HUDEP-2 (cell line): ENCODE data around the gene DOK7.
A peak's percentile ranks its signal among the peaks of the same experiment; 100 is the strongest.

Experiments
- DNase-seq, 76 experiments: peaks; one replicate each; lab custom pipeline; 2025; ENCODE audit not compliant: unreplicated experiment in 76 of 76; lab: John Stamatoyannopoulos, UW

Gene DOK7

DNA sequence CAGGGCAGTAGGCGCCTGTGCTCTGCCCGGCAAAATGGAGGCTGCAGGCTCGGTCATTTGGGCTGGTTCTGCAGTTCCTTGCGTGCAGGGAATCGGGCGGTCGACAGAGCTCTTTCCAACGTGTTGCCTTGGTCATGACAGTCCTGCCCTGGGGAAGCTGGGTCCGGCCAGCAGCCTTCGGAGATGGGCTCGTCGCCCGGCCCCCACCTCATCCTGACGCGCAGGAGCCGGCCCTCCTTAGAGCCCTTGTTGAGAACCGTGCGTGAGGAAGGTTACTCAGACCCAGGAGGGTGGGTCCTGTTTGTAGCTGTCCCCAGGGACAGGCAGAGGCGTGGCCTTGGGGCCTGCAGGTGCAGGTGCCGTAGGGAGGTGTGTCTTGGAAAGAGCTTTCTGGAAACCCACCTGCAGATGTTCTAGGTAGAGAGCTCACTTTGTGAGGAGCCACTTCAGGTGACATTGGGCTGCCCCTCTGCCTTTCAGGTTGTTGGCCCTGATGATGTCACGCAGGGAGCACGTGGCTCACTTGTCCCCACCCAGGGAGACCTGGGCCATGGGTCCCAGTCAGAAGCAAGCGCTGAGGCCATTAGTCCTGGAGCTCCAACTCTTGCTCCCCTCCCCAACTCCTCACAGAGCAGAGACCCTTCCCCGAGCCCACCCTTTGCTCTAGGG is 36.5 kb upstream of the DOK7 start:
- DNase-seq = no peak

- no peak for DNase-seq
Measured at GRCh38 chr4:3427134-3427476, 36.0 kb upstream of the DOK7 start.

DNA sequence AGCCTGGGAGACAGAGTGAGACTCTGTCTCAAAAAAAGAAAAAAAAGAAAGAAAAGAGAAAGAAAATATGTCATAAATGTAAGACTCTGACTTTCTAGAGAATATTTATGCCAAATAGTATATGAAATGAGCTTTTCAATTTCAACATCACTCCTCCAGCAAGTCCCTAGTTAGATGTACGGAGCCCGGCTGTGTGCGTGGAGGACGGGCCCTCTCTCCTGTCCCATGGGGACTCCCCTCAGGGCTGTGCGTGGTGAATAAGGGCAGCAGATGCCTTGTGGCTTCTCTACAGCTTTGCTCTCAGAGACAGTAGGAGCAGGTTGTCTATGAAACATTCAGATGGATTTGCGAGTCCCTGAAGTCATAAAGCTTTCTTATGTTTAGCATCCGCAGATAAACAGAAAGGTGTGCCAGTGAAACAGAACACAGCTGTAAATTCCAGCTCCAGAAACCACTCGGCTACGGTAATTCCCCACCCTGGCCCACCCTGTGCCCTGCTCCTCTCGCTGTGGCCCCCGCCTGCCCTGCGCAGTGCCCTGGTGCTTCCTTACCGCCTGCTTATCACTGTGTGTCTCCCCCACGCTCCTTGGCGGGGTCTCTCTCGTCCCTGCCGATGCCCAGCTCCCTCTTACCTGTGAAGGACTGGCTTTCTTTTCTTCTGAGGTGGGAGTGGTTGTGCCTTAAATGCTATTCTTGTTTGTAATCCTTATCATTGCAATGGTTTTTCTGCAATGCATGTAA is 35.2 kb upstream of the DOK7 start:
- no peak for DNase-seq

DNA sequence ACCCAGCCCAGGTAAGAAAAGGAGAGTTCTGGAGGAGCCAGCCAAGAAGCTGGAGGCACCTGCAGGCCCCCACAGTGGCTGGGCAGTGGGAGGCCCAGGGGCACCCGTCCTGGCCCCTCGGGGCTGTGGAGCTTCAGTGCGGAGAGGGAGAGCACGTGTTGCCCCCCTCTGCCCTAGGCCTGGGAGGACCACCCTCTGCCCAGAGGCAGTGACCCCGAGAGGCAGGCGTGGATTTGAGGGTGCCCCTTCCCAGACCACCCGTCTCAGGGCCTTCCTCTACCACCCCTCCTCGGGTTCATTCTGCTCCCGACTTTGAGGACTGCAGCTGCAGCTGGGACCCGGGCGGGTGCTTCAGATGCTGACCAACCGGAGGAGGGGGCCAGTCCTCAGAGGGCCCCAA is 33.5 kb upstream of the DOK7 start:
- DNase-seq = no peak

DNA sequence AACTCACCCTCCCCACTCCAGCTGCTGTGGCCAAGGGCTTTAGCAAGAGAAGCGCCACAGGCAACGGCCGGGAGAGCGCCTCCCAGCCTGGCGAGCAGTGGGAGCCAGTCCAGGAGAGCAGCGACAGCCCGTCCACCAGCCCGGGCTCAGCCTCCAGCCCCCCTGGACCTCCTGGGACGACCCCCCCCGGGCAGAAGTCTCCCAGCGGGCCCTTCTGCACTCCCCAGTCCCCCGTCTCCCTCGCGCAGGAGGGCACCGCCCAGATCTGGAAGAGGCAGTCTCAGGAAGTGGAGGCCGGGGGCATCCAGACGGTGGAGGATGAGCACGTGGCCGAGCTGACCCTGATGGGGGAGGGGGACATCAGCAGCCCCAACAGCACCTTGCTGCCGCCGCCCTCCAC is 32.6 kb upstream of the DOK7 start:
- no peak for DNase-seq

GRCh38 chr4:3431446-3431993 is 31.6 kb upstream of the DOK7 start:
- no peak for DNase-seq

GRCh38 chr4:3432381-3432790 is 30.7 kb upstream of the DOK7 start:
- DNase-seq = no peak

DNA sequence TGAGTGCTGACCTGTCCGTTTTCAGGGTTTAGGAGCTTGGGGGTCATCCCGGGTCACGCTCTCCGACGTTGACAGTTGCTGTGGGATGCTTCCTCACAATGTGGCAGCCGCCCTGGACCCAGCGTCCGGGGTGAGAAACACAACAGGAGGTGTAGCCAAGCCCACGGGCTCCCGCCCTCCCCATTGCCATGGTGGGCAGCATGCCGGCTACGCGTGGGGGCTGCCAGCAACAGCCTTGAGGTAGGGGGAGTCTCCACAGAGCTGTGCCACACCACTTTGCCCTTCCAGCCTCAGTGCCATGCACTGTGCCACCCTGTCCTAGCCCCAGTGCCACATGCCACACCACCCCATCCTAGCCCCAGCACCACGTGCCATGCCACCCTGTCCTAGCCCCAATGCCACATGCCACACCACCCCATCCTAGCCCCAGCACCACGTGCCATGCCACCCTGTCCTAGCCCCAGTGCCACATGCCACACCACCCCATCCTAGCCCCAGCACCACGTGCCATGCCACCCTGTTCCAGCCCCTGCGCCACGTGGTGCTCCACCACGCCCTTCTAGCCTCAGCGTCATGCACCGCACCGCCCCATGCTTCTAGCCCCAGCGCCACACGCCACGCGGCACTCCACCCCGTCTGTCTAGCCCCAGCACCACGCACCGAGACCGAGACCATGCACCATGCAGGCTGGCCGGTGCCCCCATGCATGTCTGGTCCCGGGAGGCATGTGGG is 29.8 kb upstream of the DOK7 start:
- no peak for DNase-seq

DNA sequence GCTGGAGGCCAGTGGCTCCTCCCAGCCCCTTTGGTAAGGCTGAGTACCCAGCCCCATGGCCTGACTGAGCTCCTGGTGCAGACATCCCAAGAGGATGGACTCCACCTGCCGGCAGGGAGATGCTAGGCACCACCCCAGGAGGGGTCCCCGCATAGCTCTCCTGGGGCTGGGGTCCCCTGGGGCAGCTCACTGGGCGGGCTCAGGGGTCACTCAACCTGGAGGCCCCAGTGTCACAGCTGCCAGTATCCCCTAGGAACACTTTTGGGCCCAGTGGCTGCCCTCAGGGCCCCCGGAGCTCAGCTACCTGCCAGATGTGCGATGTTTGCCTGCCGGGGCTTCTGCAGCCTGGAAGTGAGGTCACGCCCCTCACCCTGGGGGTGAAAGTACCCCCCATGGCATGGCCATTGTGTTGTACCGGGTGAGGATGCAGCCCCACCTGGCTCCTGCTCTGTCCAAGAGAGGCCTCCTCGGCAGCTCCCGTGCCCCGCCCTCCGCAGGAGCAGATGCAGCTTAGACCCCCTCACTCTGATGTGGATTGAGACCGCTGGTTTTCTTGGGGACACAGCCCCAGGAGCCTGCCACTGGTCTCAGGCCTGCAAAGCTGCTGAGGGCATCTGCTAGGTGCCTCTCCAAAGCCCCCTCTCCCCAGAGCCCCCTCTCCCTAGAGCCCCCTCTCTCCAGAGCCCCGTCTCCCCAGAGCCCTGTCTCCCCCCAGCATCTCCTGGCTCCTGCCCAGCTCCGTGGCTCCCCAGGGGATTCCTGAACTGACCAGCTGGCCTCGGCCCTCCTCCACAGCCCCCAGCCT is 28.0 kb upstream of the DOK7 start:
- DNase-seq = no peak

GRCh38 chr4:3435686-3435956 is 27.5 kb upstream of the DOK7 start:
- DNase-seq = no peak

- no peak for DNase-seq
Measured at GRCh38 chr4:3436048-3436797, 26.9 kb upstream of the DOK7 start.

GRCh38 chr4:3436798-3437581 is 26.1 kb upstream of the DOK7 start:
- peak in 50 of 76 experiments; percentile 5 to 65 (median 34) for DNase-seq

DNA sequence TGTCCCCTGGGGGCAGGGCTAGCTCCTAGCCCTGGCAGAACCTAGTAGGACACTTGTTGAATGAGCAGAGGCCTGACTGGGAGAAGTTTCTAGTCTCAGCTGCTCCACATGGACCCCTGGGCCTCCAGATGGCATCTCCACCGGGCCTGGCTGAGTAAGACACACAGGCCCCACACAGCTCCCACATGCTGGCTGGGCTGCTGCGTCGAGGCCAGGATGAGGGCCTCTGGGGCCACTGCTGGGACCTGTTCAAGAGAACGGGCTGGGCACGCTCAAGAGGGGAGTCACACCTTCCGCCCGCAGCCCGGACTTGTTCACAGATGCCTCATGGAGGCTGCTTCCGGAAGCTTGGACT is 25.5 kb upstream of the DOK7 start:
- no peak for DNase-seq

GRCh38 chr4:3437998-3438846 is 24.9 kb upstream of the DOK7 start:
- no peak for DNase-seq

- no peak for DNase-seq
Measured at GRCh38 chr4:3438847-3439180, 24.3 kb upstream of the DOK7 start.

DNA sequence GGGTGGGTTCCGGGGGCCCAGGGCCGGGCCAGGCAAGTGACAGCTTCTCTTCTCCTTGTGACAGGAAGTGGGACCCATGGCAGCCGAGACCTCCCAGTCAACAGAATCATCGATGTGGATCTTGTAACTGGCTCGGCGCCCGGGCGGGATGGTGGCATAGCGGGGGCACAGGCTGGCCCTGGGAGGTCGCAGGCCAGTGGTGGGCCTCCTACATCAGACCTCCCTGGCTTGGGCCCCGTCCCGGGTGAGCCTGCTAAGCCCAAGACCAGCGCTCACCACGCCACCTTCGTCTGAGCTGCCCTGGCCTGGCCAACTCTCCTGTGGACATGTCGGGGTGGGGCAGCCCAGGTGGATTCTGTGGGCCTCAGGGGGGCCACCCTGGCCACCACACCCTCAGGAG is 23.7 kb upstream of the DOK7 start:
- DNase-seq = no peak

GRCh38 chr4:3440011-3440410 is 23.1 kb upstream of the DOK7 start:
- no peak for DNase-seq

- DNase-seq = no peak
Measured at GRCh38 chr4:3440979-3441500, 22.1 kb upstream of the DOK7 start.
